Measurements from ENCODE around the gene PZP. TPM values are rescaled to one million over a fixed set of nuclear protein-coding genes. Genes with fewer than 3 reads are reported as not detected.

PZP gene
- total RNA-seq, 1 experiment from 2014 or later, result not detected

DNA sequence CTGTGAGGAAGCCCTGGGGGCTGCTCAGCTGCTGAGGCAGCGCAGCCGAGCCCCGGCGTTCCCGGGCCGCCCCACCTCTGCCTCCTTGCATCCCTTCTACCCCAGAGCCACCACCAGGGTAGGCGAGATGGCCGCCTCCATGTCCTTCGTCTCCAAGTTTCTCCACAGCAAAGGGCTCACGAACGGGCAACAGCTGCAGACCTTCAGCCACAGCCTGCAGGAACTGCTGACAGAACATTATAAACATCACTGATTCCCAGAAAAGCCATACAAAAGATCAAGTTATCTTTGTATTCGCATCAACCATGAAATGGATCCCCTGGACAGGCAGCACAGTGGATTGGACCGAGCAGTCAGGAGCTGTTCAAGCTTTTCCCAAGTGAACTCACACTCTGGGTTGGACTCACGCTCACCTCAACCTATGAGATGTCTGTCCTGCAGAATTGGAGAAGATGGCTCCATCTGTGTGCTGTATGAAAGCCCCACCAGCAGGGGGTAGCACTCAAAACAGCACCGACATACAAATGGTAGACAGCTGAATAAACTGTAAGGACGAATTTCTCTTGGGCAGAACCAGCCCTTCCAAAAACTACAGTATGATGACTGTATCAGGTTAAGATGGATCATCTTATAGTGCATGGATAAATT lies 73.1 kb downstream of the PZP start:
- Mint-ChIP-seq H3K4me1 (ENCODE audit: insufficient read depth, unreplicated experiment) (peaks cover 15% of the 10 kb centered on the region), H3K36me3 (ENCODE audit: insufficient read depth, unreplicated experiment) (no peaks in the 10 kb centered on the region), H3K4me3 (ENCODE audit: unreplicated experiment) (no peak overlapping the region), H3K27me3 (ENCODE audit: insufficient read depth, unreplicated experiment) (no peaks in the 10 kb centered on the region), H3K9me3 (ENCODE audit: unreplicated experiment) (no peaks in the 10 kb centered on the region), H3K27ac (ENCODE audit: low read depth, unreplicated experiment) (no peak overlapping the region)
- peak; percentile 16 for DNase-seq (ENCODE audit: unreplicated experiment)
- no TSS peak for BruUV-seq (replicated peaks)
- intact Hi-C loops (cut with micrococcal nuclease), result no loop called here
- ChIA-PET CTCF (interaction anchor here (0.5 to 1.2 kb wide), 5 partner anchors 15 to 87 kb away, joined by 3 to 4 read pairs (median 3); no protein-coding TSS in a partner anchor), POLR2A (interaction anchor here (0.6 kb wide), 2 partner anchors 129 to 419 kb away, joined by 3 to 4 read pairs; no protein-coding TSS in a partner anchor)
- TF ChIP-seq, protein P1, sequence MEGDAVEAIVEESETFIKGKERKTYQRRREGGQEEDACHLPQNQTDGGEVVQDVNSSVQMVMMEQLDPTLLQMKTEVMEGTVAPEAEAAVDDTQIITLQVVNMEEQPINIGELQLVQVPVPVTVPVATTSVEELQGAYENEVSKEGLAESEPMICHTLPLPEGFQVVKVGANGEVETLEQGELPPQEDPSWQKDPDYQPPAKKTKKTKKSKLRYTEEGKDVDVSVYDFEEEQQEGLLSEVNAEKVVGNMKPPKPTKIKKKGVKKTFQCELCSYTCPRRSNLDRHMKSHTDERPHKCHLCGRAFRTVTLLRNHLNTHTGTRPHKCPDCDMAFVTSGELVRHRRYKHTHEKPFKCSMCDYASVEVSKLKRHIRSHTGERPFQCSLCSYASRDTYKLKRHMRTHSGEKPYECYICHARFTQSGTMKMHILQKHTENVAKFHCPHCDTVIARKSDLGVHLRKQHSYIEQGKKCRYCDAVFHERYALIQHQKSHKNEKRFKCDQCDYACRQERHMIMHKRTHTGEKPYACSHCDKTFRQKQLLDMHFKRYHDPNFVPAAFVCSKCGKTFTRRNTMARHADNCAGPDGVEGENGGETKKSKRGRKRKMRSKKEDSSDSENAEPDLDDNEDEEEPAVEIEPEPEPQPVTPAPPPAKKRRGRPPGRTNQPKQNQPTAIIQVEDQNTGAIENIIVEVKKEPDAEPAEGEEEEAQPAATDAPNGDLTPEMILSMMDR (IDR thresholded peaks at IDR 0.05; ENCODE audit: unreplicated experiment), result peak; percentile 10

DNA sequence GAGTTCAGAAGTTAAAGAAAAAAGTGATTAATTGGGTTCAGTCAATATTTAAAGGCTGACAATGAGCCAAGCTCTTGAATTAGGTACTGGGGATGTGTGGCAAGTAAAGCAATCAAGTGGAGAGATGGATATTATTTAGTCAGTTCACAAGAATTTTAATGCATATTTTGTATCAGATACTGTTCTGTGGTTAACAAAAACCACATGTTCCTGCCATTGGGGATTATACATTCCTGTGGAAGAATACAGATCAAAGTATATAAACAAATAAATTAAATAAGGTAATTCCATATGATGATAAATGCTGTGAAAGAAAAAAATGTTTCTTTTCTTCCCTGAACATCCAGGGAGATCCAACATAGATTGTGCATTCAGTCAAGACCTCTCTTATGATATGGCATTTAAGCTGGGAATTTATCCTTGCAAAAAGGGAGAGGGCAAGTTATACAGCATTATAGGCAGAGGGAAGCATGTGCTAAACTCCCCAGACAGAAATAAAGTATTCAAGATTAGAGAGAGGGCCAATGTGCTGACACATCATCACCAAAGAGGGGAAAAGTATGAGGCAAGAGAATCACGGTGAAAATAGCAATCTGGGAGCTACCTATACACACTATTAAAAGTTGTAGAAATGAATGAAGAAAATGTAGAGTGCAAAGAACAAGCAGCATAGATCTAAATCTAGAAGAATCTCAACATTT lies 74.8 kb downstream of the PZP start:
- no TSS peak for BruUV-seq (replicated peaks)
- ChIA-PET POLR2A (no interaction called here), CTCF (interaction anchor here (0.6 to 0.9 kb wide), 2 partner anchors 41 to 1706 kb away, joined by 3 read pairs; no protein-coding TSS in a partner anchor)
- Mint-ChIP-seq H3K4me3 (ENCODE audit: unreplicated experiment) (no peak overlapping the region), H3K9me3 (ENCODE audit: unreplicated experiment) (no peaks in the 10 kb centered on the region), H3K4me1 (ENCODE audit: insufficient read depth, unreplicated experiment) (peaks cover 15% of the 10 kb centered on the region), H3K27ac (ENCODE audit: low read depth, unreplicated experiment) (no peak overlapping the region), H3K36me3 (ENCODE audit: insufficient read depth, unreplicated experiment) (no peaks in the 10 kb centered on the region), H3K27me3 (ENCODE audit: insufficient read depth, unreplicated experiment) (no peaks in the 10 kb centered on the region)
- intact Hi-C loops (cut with micrococcal nuclease), result no loop called here
- TF ChIP-seq, protein P1 (IDR thresholded peaks at IDR 0.05; ENCODE audit: unreplicated experiment), result no peak
- no peak for DNase-seq (ENCODE audit: unreplicated experiment)

DNA sequence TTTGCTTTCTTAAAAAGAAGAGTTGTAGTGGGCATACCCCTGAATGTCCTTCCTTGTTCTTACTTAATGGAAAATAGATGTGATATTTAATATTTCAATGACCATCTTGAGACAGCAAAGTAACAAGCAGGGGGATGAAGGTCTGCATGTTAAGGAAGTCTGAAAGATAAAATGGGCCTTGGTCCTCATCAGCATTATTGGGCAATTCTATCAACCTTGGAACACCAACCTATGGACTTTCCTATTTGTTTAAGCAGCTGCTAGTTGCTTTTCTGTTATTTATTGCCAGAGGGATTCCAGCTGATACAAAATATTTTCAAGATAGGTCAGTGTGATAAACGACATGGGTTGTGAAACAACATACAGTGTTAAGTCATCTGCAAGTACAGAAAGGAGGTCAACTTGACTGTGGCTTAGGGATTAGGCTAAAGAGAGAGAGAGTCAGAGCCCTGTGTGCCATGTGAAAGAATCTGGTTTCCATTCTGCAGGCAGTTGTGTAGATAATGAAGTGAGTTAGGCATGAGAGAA lies 76.1 kb downstream of the PZP start:
- Mint-ChIP-seq H3K9me3 (ENCODE audit: unreplicated experiment) (no peaks in the 10 kb centered on the region), H3K27me3 (ENCODE audit: insufficient read depth, unreplicated experiment) (no peaks in the 10 kb centered on the region), H3K36me3 (ENCODE audit: insufficient read depth, unreplicated experiment) (no peaks in the 10 kb centered on the region), H3K4me1 (ENCODE audit: insufficient read depth, unreplicated experiment) (peaks cover 15% of the 10 kb centered on the region), H3K27ac (ENCODE audit: low read depth, unreplicated experiment) (no peak overlapping the region), H3K4me3 (ENCODE audit: unreplicated experiment) (no peak overlapping the region)
- ChIA-PET CTCF (no interaction called here), POLR2A (no interaction called here)
- DNase-seq (ENCODE audit: unreplicated experiment), result no peak
- no TSS peak for BruUV-seq (replicated peaks)
- TF ChIP-seq, protein P1 (IDR thresholded peaks at IDR 0.05; ENCODE audit: unreplicated experiment), result no peak
- intact Hi-C loops (cut with micrococcal nuclease), result no loop called here

DNA sequence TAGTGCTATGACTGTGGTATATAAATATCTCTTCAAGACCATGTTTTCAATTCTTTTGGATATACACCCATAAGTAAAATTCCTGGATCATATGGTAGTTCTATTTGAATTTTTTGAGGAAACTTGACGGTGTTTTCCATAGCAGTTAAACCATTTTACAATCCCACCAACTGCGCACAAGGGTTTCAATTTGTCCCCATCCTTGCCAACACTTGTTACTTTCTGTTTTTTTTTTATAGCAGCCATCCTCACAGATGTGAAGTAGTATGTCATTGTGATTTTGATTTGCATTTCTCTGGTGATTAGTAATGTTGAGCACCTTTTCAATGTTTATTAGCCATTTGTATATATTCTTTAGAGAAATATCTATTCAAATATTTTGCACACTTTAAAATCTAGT lies 78.0 kb downstream of the PZP start:
- H3K27me3 Mint-ChIP-seq (ENCODE audit: insufficient read depth, unreplicated experiment), result no peaks in the 10 kb centered on the region
- no peaks in the 10 kb centered on the region for H3K9me3 Mint-ChIP-seq (ENCODE audit: unreplicated experiment)
- DNase-seq (ENCODE audit: unreplicated experiment), result no peak
- H3K4me3 Mint-ChIP-seq (ENCODE audit: unreplicated experiment), result no peak overlapping the region
- intact Hi-C loops (cut with micrococcal nuclease), result no loop called here
- H3K36me3 Mint-ChIP-seq (ENCODE audit: insufficient read depth, unreplicated experiment), result no peaks in the 10 kb centered on the region
- H3K27ac Mint-ChIP-seq (ENCODE audit: low read depth, unreplicated experiment), result no peak overlapping the region
- BruUV-seq (replicated peaks), result no TSS peak
- peaks cover 15% of the 10 kb centered on the region for H3K4me1 Mint-ChIP-seq (ENCODE audit: insufficient read depth, unreplicated experiment)
- ChIA-PET POLR2A (no interaction called here), CTCF (no interaction called here)
- TF ChIP-seq, protein P1 (IDR thresholded peaks at IDR 0.05; ENCODE audit: unreplicated experiment), result no peak
